ENCODE data around the gene AIG1. TPM values are rescaled to one million over a fixed set of nuclear protein-coding genes. Genes with fewer than 3 reads are reported as not detected.

Gene AIG1
- total RNA-seq, 1 experiment from 2014 or later, result 2.2 TPM

- CTCF ChIA-PET, result no interaction called here
- Histone ChIP-seq H3K9me3 (ENCODE audit: low read depth, low read length, poor library complexity, severe bottlenecking) (no peaks in the 10 kb centered on the region), H3K4me3 (ENCODE audit: low read depth, low read length, poor library complexity, severe bottlenecking) (no peak overlapping the region), H3K36me3 (ENCODE audit: insufficient read depth, low read length, poor library complexity, severe bottlenecking) (no peaks in the 10 kb centered on the region), H3K4me1 (ENCODE audit: insufficient read depth, low read length, poor library complexity, severe bottlenecking) (no peaks in the 10 kb centered on the region), H3K27me3 (replicated peaks; ENCODE audit: insufficient read depth, low read depth, low read length, poor library complexity) (peaks cover 4% of the 10 kb centered on the region), H3K27ac (ENCODE audit: low read depth, low read length, poor library complexity, severe bottlenecking) (no peak overlapping the region)
- no peak for DNase-seq (ENCODE audit: low spot score)
- no peak for TF ChIP-seq EZH2 (IDR thresholded peaks at IDR 0.05; ENCODE audit: borderline replicate concordance, low read depth, low read length, poor library complexity, severe bottlenecking)
- no peak for TF ChIP-seq CTCF (conservative IDR thresholded peaks at IDR 0.05; ENCODE audit: low read depth, low read length)
- intact Hi-C loops (cut with micrococcal nuclease; ENCODE audit: unreplicated experiment), result no loop called here
- no TSS peak for BruUV-seq (replicated peaks)
- POLR2A ChIA-PET (ENCODE audit: low non-redundant PET), result no interaction called here
Measured at GRCh38 chr6:143183666-143184065, 123.0 kb downstream of the AIG1 start.

GRCh38 chr6:143185288-143185687 lies 124.6 kb downstream of the AIG1 start:
- no peaks in the 10 kb centered on the region for H3K4me1 ChIP-seq (ENCODE audit: insufficient read depth, low read length, poor library complexity, severe bottlenecking)
- H3K36me3 ChIP-seq (ENCODE audit: insufficient read depth, low read length, poor library complexity, severe bottlenecking), result no peaks in the 10 kb centered on the region
- intact Hi-C loops (cut with micrococcal nuclease; ENCODE audit: unreplicated experiment), result no loop called here
- ChIA-PET CTCF (no interaction called here), POLR2A (ENCODE audit: low non-redundant PET) (no interaction called here)
- H3K27ac ChIP-seq (ENCODE audit: low read depth, low read length, poor library complexity, severe bottlenecking), result no peak overlapping the region
- DNase-seq (ENCODE audit: low spot score), result no peak
- H3K4me3 ChIP-seq (ENCODE audit: low read depth, low read length, poor library complexity, severe bottlenecking), result no peak overlapping the region
- peaks cover 4% of the 10 kb centered on the region for H3K27me3 ChIP-seq (replicated peaks; ENCODE audit: insufficient read depth, low read depth, low read length, poor library complexity)
- H3K9me3 ChIP-seq (ENCODE audit: low read depth, low read length, poor library complexity, severe bottlenecking), result no peaks in the 10 kb centered on the region
- no TSS peak for BruUV-seq (replicated peaks)
- TF ChIP-seq CTCF (conservative IDR thresholded peaks at IDR 0.05; ENCODE audit: low read depth, low read length) (no peak), EZH2 (IDR thresholded peaks at IDR 0.05; ENCODE audit: borderline replicate concordance, low read depth, low read length, poor library complexity, severe bottlenecking) (no peak)

GRCh38 chr6:143187238-143187923 lies 126.7 kb downstream of the AIG1 start:
- Histone ChIP-seq H3K9me3 (ENCODE audit: low read depth, low read length, poor library complexity, severe bottlenecking) (no peaks in the 10 kb centered on the region), H3K4me1 (ENCODE audit: insufficient read depth, low read length, poor library complexity, severe bottlenecking) (no peaks in the 10 kb centered on the region), H3K4me3 (ENCODE audit: low read depth, low read length, poor library complexity, severe bottlenecking) (no peak overlapping the region), H3K36me3 (ENCODE audit: insufficient read depth, low read length, poor library complexity, severe bottlenecking) (no peaks in the 10 kb centered on the region), H3K27ac (ENCODE audit: low read depth, low read length, poor library complexity, severe bottlenecking) (no peak overlapping the region), H3K27me3 (replicated peaks; ENCODE audit: insufficient read depth, low read depth, low read length, poor library complexity) (no peaks in the 10 kb centered on the region)
- intact Hi-C loops (cut with micrococcal nuclease; ENCODE audit: unreplicated experiment), result no loop called here
- no peak for DNase-seq (ENCODE audit: low spot score)
- no TSS peak for BruUV-seq (replicated peaks)
- POLR2A ChIA-PET (ENCODE audit: low non-redundant PET), result no interaction called here
- TF ChIP-seq EZH2 (IDR thresholded peaks at IDR 0.05; ENCODE audit: borderline replicate concordance, low read depth, low read length, poor library complexity, severe bottlenecking) (no peak), CTCF (conservative IDR thresholded peaks at IDR 0.05; ENCODE audit: low read depth, low read length) (no peak)
- CTCF ChIA-PET, result no interaction called here

Data from A673 (cell line).